Endothelial cell of umbilical vein (primary cell): ENCODE measurements around the gene RASAL1.

Source experiments
- CTCF ChIP-seq, 2 donors: IDR thresholded peaks; 1 replicate in 1 of 2; 2 replicates in 1 of 2; pipeline ENCODE4 v1.5.1; 2011; ENCODE audit warnings: low read length in 2 of 2, mild to moderate bottlenecking in 2 of 2, moderate library complexity in 2 of 2, control low read depth in 1 of 2, inconsistent platforms in 1 of 2, low read depth in 1 of 2; ENCODE audit not compliant: insufficient read depth in 1 of 2; ENCODE audit errors: extremely low read depth in 1 of 2
- POLR2A ChIP-seq: IDR thresholded peaks from 2 replicates; pipeline ENCODE4 v1.6.1; 2012; ENCODE audit warnings: low read depth, mild to moderate bottlenecking, control low read depth, low read length

GRCh38 chr12:113140706-113141105 lies 5.1 kb upstream of the RASAL1 start:
- no peak for TF ChIP-seq CTCF (IDR thresholded peaks at IDR 0.05; ENCODE audit: extremely low read depth in 1 of 2, insufficient read depth in 1 of 2, low read depth in 1 of 2, low read length in 2 of 2)
- TF ChIP-seq POLR2A, result no peak
